Measurements from ENCODE around the gene MTERF4.

DNA sequence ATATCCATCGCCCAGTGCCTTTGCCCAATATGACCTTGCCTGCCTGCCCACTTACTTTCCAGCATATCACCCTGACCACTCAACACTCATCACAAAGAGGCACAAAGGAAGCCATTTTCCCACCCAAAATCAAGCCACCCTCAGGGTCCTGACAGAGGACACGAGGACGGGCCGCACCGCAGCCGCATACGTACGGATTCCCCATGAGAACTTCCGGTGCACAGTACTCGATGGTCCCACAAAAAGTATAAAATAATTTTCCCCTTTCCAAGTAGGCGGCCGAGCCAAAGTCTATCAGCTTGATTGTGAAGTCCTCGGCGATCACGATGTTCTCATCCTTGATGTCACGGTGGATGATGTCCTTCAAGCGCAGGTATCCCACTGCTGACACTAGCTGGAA is 10.0 kb upstream of the MTERF4 start:
- TF ChIP-seq CTCF (IDR thresholded peaks at IDR 0.05): no peak
- no peak for TF ChIP-seq POLR2A (IDR thresholded peaks at IDR 0.05)
